TTC549 (cell line): Measurements from ENCODE around the gene HAAO.
"Not testable (repeated sequence)": the region's sequence is repeated elsewhere in the genome, so short reads cannot be mapped to it uniquely, and the experiment has no call there.

Experiments
- FAIRE-seq: peaks from 2 replicates; lab custom pipeline; 2012; peaks lifted over from hg19 to GRCh38; lab: Jason Lieb, UNC

Gene HAAO

DNA sequence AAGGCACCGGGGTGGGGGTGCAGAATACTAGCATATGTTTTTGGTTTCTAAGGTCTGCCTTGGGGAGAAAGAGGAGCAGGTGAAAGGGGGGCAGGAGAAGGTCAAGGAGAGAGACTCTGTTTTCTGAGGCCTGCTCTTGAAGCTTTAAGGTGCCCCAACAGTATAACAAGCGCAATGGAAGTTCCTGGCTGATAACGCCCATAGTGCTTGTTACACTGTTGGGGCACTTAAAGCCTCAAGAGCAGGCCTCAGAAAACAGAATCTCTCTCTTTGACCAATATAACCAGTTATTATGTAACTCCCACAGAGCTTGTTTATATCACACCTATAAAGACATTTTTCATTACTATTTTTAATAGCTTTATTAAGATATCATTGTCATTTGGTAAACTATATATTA, 45.0 kb downstream of the HAAO start:
- no peak for FAIRE-seq

GRCh38 chr2:42744545-42745082, 47.8 kb downstream of the HAAO start:
- no peak for FAIRE-seq

GRCh38 chr2:42743659-42743990, 48.8 kb downstream of the HAAO start:
- no peak for FAIRE-seq

GRCh38 chr2:42742740-42743658, 49.4 kb downstream of the HAAO start:
- no peak for FAIRE-seq

GRCh38 chr2:42741140-42741539, 51.2 kb downstream of the HAAO start:
- FAIRE-seq, result no peak

GRCh38 chr2:42736598-42737322, 55.6 kb downstream of the HAAO start:
- no peak for FAIRE-seq

DNA sequence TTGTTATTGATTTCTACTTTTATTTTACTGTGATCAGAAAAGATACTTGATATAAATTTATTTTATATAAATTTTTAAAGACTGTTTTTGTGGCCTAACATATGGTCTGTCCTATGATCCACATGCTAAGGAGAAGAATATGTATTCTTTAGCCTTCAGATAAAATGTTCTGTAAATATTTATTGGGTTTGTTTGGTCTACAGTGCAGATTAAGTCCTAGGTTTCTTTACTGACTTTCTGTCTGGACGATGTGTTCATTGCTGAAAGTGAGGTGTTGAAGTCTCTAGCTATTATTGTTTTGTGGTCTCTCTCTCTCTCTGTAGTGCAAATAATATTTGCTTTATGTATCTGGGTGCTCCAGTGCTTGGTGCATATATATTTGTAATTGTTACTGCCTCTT, 58.5 kb downstream of the HAAO start:
- FAIRE-seq, result no peak

- FAIRE-seq, result not testable (repeated sequence)
Observed at GRCh38 chr2:42731316-42731715, 61.1 kb downstream of the HAAO start.

- no peak for FAIRE-seq
Observed at GRCh38 chr2:42726680-42727079, 65.7 kb downstream of the HAAO start.

GRCh38 chr2:42725657-42726056, 66.7 kb downstream of the HAAO start:
- no peak for FAIRE-seq

DNA sequence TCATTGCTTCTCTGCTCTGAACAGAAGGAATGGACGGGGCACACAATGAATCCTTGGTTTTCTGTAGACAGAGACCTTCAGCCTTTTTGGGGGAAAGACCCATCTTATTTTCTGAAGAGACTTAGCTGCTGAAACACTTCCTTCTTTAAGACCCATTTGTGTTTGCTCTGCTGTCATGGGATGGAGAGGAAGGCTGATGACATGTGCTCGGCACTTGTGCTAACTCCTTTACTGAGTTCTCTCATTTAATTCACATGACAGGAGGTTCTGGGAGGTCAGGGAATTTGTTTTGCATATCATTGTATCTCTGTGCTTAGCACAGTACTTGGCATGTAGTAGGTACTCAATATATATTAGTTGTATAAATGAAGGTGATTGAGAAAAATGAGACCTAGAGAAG, 67.5 kb downstream of the HAAO start:
- no peak for FAIRE-seq

DNA sequence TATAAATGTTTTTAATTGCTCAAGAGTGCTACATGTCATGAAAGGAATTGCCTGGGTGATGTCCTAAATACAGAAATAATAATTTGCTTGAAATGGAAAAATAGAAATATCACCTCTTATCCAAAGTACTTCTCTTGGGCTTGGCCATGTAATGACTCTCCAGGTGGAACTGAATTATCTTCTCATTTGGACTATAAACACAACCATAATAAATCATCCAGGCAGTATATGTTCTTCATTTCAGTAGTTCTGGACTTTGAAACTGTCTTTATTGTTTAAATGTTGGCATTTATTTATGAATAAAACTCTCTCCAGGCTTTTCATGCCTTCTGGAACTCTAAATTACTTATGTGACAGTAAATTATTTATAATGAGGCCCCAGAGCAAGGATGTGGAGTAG, 68.9 kb downstream of the HAAO start:
- FAIRE-seq, result no peak

DNA sequence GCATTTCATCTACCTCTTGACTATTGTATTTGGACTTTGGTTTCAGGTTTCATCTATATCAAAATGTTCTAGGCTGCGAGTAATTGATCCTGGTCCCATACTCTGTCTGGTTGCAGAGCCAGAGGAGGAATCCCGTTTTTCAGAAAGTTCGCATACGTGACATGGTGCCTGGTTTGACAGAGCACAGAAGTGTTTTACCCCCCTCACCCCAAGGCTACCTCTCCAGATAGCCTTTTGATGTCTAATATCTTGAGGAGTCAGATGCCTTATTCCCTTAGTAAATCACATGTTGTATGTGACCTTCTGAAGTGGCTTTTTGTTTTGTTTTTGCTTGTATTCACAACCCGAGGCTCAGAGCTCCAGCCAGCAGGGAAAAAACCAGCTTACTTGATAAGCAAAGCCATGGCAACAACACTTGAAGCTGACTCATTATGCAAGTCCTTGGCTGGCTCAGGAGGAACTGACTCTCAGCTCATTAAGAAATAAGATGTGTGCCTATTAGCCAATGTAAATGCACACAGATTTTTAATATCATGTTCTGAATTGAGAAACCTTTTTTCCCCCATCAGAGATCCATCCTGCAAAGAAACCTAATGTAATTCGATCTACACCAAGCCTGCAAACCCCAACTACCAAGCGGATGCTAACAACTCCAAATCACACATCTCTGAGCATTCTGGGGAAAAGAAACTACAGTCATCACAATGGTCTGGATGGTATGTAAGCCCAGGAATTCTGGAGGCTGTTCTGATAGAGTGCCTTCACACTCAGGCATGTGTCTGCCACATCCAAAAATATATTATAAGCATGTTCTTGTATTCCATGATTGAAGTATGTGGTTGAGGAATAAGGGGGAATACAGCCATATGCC, 69.8 kb downstream of the HAAO start:
- FAIRE-seq, result no peak

- FAIRE-seq, result no peak
Observed at GRCh38 chr2:42721898-42722297, 70.5 kb downstream of the HAAO start.
